ENCODE measurements around the gene HTT. TPM values are rescaled to one million over a fixed set of nuclear protein-coding genes. Genes with fewer than 3 reads are reported as not detected.

HTT gene
- total and polyA plus RNA-seq, 4 donors: 5.1 to 82.7 (median 41.1) TPM

DNA sequence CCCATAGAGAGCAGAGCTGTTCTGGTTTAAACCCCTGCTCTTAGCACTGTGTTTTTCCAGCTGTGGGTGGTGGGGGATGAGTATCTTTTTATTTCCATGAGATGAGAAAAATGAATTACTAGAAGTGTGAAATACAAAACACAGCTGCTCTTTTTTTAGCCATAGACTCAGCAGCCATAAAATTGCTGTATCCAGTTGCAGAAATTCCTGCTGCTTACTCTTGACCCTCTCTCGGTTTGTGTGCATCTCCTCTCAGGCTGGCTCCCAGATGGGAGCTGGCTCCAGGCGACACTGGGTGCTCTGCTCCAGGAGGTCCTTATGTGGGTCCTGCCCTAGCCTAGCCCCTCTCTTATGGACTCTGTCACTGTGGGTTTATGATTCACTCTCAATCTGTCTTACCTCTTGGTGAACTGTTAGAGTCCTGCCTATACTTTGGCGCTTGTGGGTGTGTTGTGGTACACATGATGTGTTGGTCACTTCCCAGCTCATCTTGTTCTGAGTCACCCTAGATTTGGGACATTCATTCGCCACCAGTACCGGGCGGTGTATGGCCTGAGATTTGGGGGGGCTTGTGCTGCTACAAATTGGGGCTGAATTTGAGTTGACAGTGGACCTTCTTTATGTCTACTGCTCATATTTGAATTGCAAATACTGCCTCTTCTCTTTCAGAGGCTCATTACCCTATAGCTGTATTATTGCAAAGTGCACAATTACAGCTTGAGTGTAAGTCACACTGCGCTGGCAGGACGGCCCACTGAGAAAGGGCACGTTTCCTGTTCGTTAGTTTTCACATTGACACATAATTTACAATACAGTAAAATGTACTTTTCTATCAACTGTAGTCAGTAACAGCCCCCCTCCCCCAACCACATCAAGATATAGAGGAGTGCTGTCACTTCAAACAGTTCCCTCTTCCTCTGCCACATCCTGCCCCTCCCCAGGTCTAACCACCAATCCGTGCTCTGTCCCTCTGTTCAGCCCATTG, 127.5 kb downstream of the HTT start:
- 87% methylated on average over 11 of the region's 11 CpGs for WGBS, 2 donors
- ATAC-seq (ENCODE audit: low FRiP score): no peak
- H3K9me3 ChIP-seq (ENCODE audit: control insufficient read depth, low read length): no peaks in the 10 kb centered on the region
- no peak overlapping the region for H3K4me3 ChIP-seq (ENCODE audit: low read length in 2 of 2)
- no peaks in the 10 kb centered on the region for H3K4me1 ChIP-seq (ENCODE audit: control insufficient read depth in 1 of 2, insufficient read depth in 2 of 2, low read length in 2 of 2)
- peaks cover 4 to 5% of the 10 kb centered on the region in 2 donors for H3K36me3 ChIP-seq (ENCODE audit: control insufficient read depth in 1 of 2, insufficient read depth in 2 of 2, low read length in 1 of 2)
- no peaks in the 10 kb centered on the region for H3K27me3 ChIP-seq (ENCODE audit: control insufficient read depth in 1 of 2, insufficient read depth in 2 of 2, low read length in 1 of 2)
- intact Hi-C loops (cut with DNase I): no loop called here
- peak in 1 of 2 donors; percentile 21 for DNase-seq
- no peak overlapping the region for H3K27ac ChIP-seq (ENCODE audit: low read depth in 1 of 2, low read length in 2 of 2)

DNA sequence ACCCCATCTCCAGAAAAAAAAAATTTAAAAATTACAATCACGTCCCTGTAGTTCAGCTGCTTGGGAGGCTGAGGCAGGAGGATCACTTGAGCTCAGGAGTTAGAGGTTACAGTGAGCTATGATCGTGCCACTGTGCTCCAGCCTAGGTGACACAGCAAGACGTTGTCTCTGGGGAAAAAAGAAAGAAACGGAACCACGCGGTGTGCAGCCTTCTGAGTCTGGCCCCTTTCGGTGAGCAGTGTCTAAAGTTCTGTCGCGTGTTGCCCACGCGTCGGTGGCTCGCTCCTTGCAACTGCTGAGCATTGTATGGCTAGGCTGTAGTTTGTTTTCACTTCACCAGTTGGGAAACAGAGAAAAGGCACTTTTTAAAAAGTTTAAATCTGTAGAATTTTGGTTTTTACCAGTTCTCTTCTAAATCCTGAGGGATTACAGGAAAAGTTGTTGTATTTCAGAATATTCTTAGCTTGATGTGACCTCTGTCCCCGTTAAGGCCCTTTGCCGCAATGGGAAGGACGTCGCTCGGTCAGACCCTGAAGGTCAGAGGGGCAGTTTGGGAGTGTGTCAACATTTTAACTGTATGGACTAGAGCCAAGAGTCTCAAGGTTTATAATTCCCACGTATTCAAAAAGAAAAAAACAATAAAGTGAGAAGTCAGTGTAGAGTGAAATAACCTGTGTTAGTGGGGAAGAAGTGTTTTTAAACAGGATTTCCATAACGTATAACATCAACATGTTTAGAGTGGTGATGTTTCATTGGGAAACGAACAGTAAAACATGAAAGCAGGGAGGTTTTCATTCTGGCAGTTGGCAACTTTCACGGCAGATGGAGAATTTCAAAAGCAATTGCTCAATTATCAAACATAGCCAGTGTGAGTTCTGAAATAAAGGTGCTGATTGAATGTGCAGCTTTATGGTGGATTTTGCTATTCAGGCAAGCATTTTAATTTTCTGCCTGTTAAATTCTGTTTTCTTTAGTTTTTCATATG, 128.6 kb downstream of the HTT start:
- no peak overlapping the region for H3K4me3 ChIP-seq (ENCODE audit: low read length in 2 of 2)
- H3K4me1 ChIP-seq (ENCODE audit: control insufficient read depth in 1 of 2, insufficient read depth in 2 of 2, low read length in 2 of 2): no peaks in the 10 kb centered on the region
- 83 to 86% methylated on average over 22 of the region's 22 CpGs for WGBS, 2 donors
- H3K27ac ChIP-seq (ENCODE audit: low read depth in 1 of 2, low read length in 2 of 2): no peak overlapping the region
- intact Hi-C loops (cut with DNase I): no loop called here
- no peak for ATAC-seq (ENCODE audit: low FRiP score)
- peak in 1 of 2 donors; percentile 57 for DNase-seq
- peaks cover 5 to 7% of the 10 kb centered on the region in 2 donors for H3K36me3 ChIP-seq (ENCODE audit: control insufficient read depth in 1 of 2, insufficient read depth in 2 of 2, low read length in 1 of 2)
- no peaks in the 10 kb centered on the region for H3K9me3 ChIP-seq (ENCODE audit: control insufficient read depth, low read length)
- no peaks in the 10 kb centered on the region for H3K27me3 ChIP-seq (ENCODE audit: control insufficient read depth in 1 of 2, insufficient read depth in 2 of 2, low read length in 1 of 2)

- 18 to 26% methylated on average over 8 of the region's 8 CpGs for WGBS, 2 donors
- no peaks in the 10 kb centered on the region for H3K4me1 ChIP-seq (ENCODE audit: control insufficient read depth in 1 of 2, insufficient read depth in 2 of 2, low read length in 2 of 2)
- intact Hi-C loops (cut with DNase I): no loop called here
- DNase-seq: peak in 1 of 2 donors; percentile 71
- peak overlapping the region; percentile 9 to 21 for H3K27ac ChIP-seq (ENCODE audit: low read depth in 1 of 2, low read length in 2 of 2)
- H3K9me3 ChIP-seq (ENCODE audit: control insufficient read depth, low read length): no peaks in the 10 kb centered on the region
- no peak for ATAC-seq (ENCODE audit: low FRiP score)
- H3K4me3 ChIP-seq (ENCODE audit: low read length in 2 of 2): no peak overlapping the region
- H3K36me3 ChIP-seq (ENCODE audit: control insufficient read depth in 1 of 2, insufficient read depth in 2 of 2, low read length in 1 of 2): peaks cover 7 to 8% of the 10 kb centered on the region in 2 donors
- H3K27me3 ChIP-seq (ENCODE audit: control insufficient read depth in 1 of 2, insufficient read depth in 2 of 2, low read length in 1 of 2): no peaks in the 10 kb centered on the region
Measured at GRCh38 chr4:3203971-3204431, 129.5 kb downstream of the HTT start.

DNA sequence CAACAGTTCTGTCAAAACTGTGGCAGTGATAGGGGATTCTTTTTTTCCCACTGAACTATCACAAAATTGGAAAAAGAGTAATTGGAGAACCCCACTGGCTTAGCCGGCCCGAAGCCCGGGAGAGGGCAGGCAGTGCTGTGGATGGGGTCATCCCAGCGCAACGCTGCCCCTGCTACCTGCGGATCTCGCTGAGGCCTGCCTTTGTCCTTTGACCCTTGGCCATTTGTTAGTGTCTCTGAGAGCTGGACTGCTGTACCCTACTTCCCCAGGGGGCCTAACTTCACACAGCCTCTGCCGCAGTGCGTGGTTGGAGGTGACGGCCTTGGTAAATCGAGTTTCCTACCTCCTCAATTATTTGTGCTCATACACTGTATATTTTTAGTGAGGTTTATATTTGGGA, 131.5 kb downstream of the HTT start:
- Histone ChIP-seq H3K36me3 (ENCODE audit: control insufficient read depth in 1 of 2, insufficient read depth in 2 of 2, low read length in 1 of 2) (peaks cover 7 to 12% of the 10 kb centered on the region in 2 donors), H3K4me3 (ENCODE audit: low read length in 2 of 2) (no peak overlapping the region), H3K4me1 (ENCODE audit: control insufficient read depth in 1 of 2, insufficient read depth in 2 of 2, low read length in 2 of 2) (no peaks in the 10 kb centered on the region), H3K27ac (ENCODE audit: low read depth in 1 of 2, low read length in 2 of 2) (no peak overlapping the region), H3K27me3 (ENCODE audit: control insufficient read depth in 1 of 2, insufficient read depth in 2 of 2, low read length in 1 of 2) (no peaks in the 10 kb centered on the region), H3K9me3 (ENCODE audit: control insufficient read depth, low read length) (no peaks in the 10 kb centered on the region)
- ATAC-seq (ENCODE audit: low FRiP score): no peak
- intact Hi-C loops (cut with DNase I): no loop called here
- DNase-seq: peak in 1 of 2 donors; percentile 51
- 79 to 85% methylated on average over 11 of the region's 11 CpGs for WGBS, 2 donors

- H3K4me3 ChIP-seq (ENCODE audit: low read length in 2 of 2): no peak overlapping the region
- DNase-seq (peak in 1 of 2 donors; percentile 3), ATAC-seq (ENCODE audit: low FRiP score) (no peak)
- intact Hi-C loops (cut with DNase I): no loop called here
- WGBS, 2 donors: 90 to 91% methylated on average over 18 of the region's 18 CpGs
- H3K27ac ChIP-seq (ENCODE audit: low read depth in 1 of 2, low read length in 2 of 2): no peak overlapping the region
- H3K27me3 ChIP-seq (ENCODE audit: control insufficient read depth in 1 of 2, insufficient read depth in 2 of 2, low read length in 1 of 2): no peaks in the 10 kb centered on the region
- H3K36me3 ChIP-seq (ENCODE audit: control insufficient read depth in 1 of 2, insufficient read depth in 2 of 2, low read length in 1 of 2): peaks cover 7 to 12% of the 10 kb centered on the region in 2 donors
- H3K9me3 ChIP-seq (ENCODE audit: control insufficient read depth, low read length): no peaks in the 10 kb centered on the region
- no peaks in the 10 kb centered on the region for H3K4me1 ChIP-seq (ENCODE audit: control insufficient read depth in 1 of 2, insufficient read depth in 2 of 2, low read length in 2 of 2)
Measured at GRCh38 chr4:3206439-3207100, 132.1 kb downstream of the HTT start.

DNA sequence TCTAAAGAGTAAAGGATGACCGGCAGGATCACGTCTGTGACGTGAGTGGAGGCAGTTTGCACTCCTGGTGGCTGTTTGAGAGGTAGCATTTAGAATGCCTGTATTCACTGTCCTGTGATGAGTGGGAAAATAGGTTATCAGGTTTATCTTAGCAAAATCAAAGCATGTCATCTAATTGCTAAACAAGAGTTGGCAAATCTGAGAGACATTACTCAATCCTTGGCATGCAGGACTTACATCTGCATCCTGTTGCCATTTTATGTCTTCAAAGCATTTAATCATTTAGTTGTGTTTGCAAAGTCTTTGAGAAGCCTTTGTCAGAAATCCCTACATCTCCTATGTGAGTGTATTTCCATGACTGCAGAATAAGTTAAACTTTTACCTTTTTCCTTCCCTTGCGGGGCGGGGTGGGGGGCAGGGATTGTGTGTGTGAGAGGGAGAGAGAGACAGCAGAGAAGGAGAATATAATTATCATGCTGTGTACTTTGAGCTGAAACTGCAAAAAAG, 133.1 kb downstream of the HTT start:
- DNase-seq (peak in 1 of 2 donors; percentile 5), ATAC-seq (ENCODE audit: low FRiP score) (no peak)
- H3K27ac ChIP-seq (ENCODE audit: low read depth in 1 of 2, low read length in 2 of 2): no peak overlapping the region
- no peaks in the 10 kb centered on the region for H3K4me1 ChIP-seq (ENCODE audit: control insufficient read depth in 1 of 2, insufficient read depth in 2 of 2, low read length in 2 of 2)
- H3K9me3 ChIP-seq (ENCODE audit: control insufficient read depth, low read length): no peaks in the 10 kb centered on the region
- H3K27me3 ChIP-seq (ENCODE audit: control insufficient read depth in 1 of 2, insufficient read depth in 2 of 2, low read length in 1 of 2): no peaks in the 10 kb centered on the region
- intact Hi-C loops (cut with DNase I): no loop called here
- peaks cover 7 to 14% of the 10 kb centered on the region in 2 donors for H3K36me3 ChIP-seq (ENCODE audit: control insufficient read depth in 1 of 2, insufficient read depth in 2 of 2, low read length in 1 of 2)
- no peak overlapping the region for H3K4me3 ChIP-seq (ENCODE audit: low read length in 2 of 2)
- 84 to 90% methylated on average over 5 of the region's 5 CpGs for WGBS, 2 donors

GRCh38 chr4:3208826-3209225, 134.3 kb downstream of the HTT start:
- no peaks in the 10 kb centered on the region for H3K27me3 ChIP-seq (ENCODE audit: control insufficient read depth in 1 of 2, insufficient read depth in 2 of 2, low read length in 1 of 2)
- H3K4me3 ChIP-seq (ENCODE audit: low read length in 2 of 2): no peak overlapping the region
- ATAC-seq (ENCODE audit: low FRiP score): no peak
- H3K36me3 ChIP-seq (ENCODE audit: control insufficient read depth in 1 of 2, insufficient read depth in 2 of 2, low read length in 1 of 2): peaks cover 7 to 21% of the 10 kb centered on the region in 2 donors
- no peaks in the 10 kb centered on the region for H3K9me3 ChIP-seq (ENCODE audit: control insufficient read depth, low read length)
- peak in 1 of 2 donors; percentile 53 for DNase-seq
- H3K27ac ChIP-seq (ENCODE audit: low read depth in 1 of 2, low read length in 2 of 2): no peak overlapping the region
- WGBS, 2 donors: 96 to 97% methylated on average over 14 of the region's 14 CpGs
- H3K4me1 ChIP-seq (ENCODE audit: control insufficient read depth in 1 of 2, insufficient read depth in 2 of 2, low read length in 2 of 2): no peaks in the 10 kb centered on the region
- intact Hi-C loops (cut with DNase I): no loop called here

All from aorta (tissue), 5 donors.